OCI-LY3 (cell line): ENCODE data around the gene MAP1LC3C.

Experiments used
- H2AFZ ChIP-seq: fragments of 200-600, 300-600 bp; shearing (Covaris generic); 2 replicates; pipeline ENCODE4 v1.6.0; 2014; ENCODE audit warnings: antibody characterized with exemption, low read depth, low read length
- H3K27ac ChIP-seq: fragments of 200-600, 300-600 bp; sonication (generic); 2 replicates; pipeline ENCODE4 v1.5.1; 2014; ENCODE audit warnings: mild to moderate bottlenecking, low read length, moderate library complexity, mixed read lengths
- H3K27me3 ChIP-seq: fragments of 200-600, 300-600 bp; sonication (generic); 2 replicates; pipeline ENCODE4 v1.6.1; 2014; ENCODE audit warnings: low read depth, low read length, mixed read lengths
- H3K36me3 ChIP-seq: fragments of 200-600, 300-600 bp; sonication (generic); replicated peaks from 2 replicates; pipeline ENCODE3; 2014; ENCODE audit warnings: low read depth, low read length, mixed read lengths
- H3K4me1 ChIP-seq: fragments of 300-600, 200-600 bp; sonication (generic); 2 replicates; pipeline ENCODE4 v1.6.1; 2014; ENCODE audit warnings: low read length, mixed read lengths
- H3K4me2 ChIP-seq: fragments of 200-600, 300-600 bp; sonication (generic); 2 replicates; pipeline ENCODE4 v1.6.1; 2014; ENCODE audit warnings: low read length, mixed read lengths
- H3K4me3 ChIP-seq: fragments of 300-600, 200-600 bp; sonication (generic); 2 replicates; pipeline ENCODE4 v1.5.1; 2014; ENCODE audit warnings: antibody characterized with exemption, mild to moderate bottlenecking, low read length, moderate library complexity
- H3K79me2 ChIP-seq: fragments of 300-600, 200-600 bp; shearing (Covaris generic); 2 replicates; pipeline ENCODE4 v1.6.1; 2014; ENCODE audit warnings: mild to moderate bottlenecking, low read length, mixed read lengths
- H3K9ac ChIP-seq: fragments of 300-600, 200-600 bp; shearing (Covaris generic); 2 replicates; pipeline ENCODE4 v1.6.0; 2014; ENCODE audit warnings: mild to moderate bottlenecking, low read length, moderate library complexity
- H3K9me3 ChIP-seq: fragments of 200-600, 300-600 bp; shearing (Covaris generic); 2 replicates; pipeline ENCODE4 v1.6.1; 2014; ENCODE audit warnings: low read length, mixed read lengths; ENCODE audit not compliant: insufficient read depth
- H4K20me1 ChIP-seq: fragments of 200-600, 300-600 bp; sonication (generic); 2 replicates; pipeline ENCODE4 v1.6.1; 2016; ENCODE audit warnings: low read length, mixed read lengths; ENCODE audit not compliant: insufficient read depth
- EZH2phosphoT487 ChIP-seq: fragments of 200-600 bp; shearing (Covaris generic); IDR thresholded peaks from 2 replicates; pipeline ENCODE4 v1.6.1; 2018; ENCODE audit warnings: antibody characterized with exemption, mixed run types, low read depth
- TF ChIP-seq, protein P1 (sequence below): fragments of 200-600, 300-600 bp; sonication (generic); IDR thresholded peaks from 2 replicates; pipeline ENCODE4 v1.5.1; 2014; ENCODE audit warnings: antibody characterized with exemption, low read length, low read depth

Gene MAP1LC3C

DNA sequence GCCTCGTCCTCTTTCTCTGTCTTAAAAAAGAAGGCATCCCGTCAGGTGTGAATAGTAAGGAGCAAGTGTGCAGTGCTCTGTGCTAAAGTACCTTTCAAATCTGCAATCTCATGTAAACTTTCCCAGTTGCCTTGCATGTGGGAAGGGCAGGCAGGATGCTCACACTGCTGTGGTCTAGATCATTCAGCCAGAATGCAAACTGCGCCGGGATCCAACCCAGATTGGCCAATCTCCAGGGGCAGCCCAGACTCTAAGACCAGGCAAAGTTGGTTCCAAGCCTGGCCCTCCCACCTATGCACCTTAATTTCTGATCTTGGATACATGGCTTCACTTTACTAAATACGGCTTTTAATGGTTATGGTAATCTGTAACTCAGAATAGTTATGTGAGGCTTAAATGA lies 3.2 kb upstream of the MAP1LC3C start:
- H3K27ac ChIP-seq, result no peak overlapping the region
- H3K36me3 ChIP-seq, result no peaks in the 10 kb centered on the region
- H3K4me2 ChIP-seq, result no peak overlapping the region
- no peaks in the 10 kb centered on the region for H3K9me3 ChIP-seq
- no peak overlapping the region for H3K9ac ChIP-seq
- no peaks in the 10 kb centered on the region for H4K20me1 ChIP-seq
- no peak overlapping the region for H3K4me3 ChIP-seq
- no peaks in the 10 kb centered on the region for H3K79me2 ChIP-seq
- TF ChIP-seq, protein P1, sequence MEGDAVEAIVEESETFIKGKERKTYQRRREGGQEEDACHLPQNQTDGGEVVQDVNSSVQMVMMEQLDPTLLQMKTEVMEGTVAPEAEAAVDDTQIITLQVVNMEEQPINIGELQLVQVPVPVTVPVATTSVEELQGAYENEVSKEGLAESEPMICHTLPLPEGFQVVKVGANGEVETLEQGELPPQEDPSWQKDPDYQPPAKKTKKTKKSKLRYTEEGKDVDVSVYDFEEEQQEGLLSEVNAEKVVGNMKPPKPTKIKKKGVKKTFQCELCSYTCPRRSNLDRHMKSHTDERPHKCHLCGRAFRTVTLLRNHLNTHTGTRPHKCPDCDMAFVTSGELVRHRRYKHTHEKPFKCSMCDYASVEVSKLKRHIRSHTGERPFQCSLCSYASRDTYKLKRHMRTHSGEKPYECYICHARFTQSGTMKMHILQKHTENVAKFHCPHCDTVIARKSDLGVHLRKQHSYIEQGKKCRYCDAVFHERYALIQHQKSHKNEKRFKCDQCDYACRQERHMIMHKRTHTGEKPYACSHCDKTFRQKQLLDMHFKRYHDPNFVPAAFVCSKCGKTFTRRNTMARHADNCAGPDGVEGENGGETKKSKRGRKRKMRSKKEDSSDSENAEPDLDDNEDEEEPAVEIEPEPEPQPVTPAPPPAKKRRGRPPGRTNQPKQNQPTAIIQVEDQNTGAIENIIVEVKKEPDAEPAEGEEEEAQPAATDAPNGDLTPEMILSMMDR, result no peak
- no peak for TF ChIP-seq EZH2phosphoT487
- no peaks in the 10 kb centered on the region for H3K4me1 ChIP-seq
- no peak overlapping the region for H2AFZ ChIP-seq
- H3K27me3 ChIP-seq, result 0 out of 2 replicates have a peak, but pooled peaks cover 4% of the 10 kb centered on the region

DNA sequence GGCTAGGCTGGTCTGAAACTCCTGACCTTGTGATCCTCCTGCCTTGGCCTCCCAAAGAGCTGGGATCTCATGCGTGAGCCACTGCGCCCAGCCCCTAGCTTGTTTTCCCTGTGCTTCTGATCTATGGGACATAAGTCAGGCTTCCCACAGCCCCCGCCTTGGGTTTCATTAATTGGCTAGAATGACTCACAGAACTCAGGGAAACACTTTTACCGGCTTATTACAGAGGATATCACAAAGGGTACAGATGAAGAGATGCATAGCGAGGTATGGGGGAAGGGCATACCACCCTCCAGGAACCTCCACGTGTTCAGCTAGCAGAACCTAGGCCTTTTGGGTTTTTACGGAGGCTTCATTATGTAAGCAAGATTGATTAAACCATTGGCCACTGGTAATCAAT lies 1.5 kb upstream of the MAP1LC3C start:
- Histone ChIP-seq H3K4me3 (no peak overlapping the region), H3K9me3 (no peaks in the 10 kb centered on the region), H3K9ac (no peak overlapping the region), H3K4me2 (no peak overlapping the region), H2AFZ (no peak overlapping the region), H3K79me2 (no peaks in the 10 kb centered on the region), H3K27me3 (no peaks in the 10 kb centered on the region), H3K36me3 (no peaks in the 10 kb centered on the region), H4K20me1 (no peaks in the 10 kb centered on the region), H3K27ac (no peak overlapping the region), H3K4me1 (no peaks in the 10 kb centered on the region)
- TF ChIP-seq EZH2phosphoT487, result no peak
- TF ChIP-seq, protein P1, result no peak

DNA sequence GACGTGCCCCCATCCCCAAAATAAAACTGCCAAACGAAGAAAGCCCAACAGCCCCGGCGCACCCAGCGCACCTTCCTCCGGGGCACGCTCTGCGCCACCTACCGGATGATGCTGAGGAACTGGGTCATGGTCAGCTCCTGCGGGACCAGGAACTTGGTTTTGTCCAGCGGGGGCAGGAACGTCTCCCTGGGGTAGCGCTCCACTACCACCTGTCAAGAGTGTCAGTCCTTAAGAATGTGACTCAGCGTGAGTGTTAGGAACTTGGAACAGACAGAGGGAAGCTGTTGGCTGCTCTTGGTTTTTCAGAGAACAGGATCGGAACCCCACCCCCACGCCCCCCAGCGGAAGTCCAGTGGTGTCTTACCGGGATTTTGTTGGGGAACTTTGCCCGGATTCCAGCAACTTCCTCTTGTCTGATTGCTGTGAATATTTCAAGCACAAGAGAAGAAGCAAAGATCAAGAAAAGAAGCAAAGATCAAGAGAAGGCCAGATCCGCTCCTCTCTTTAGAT lies 431 bp downstream of the MAP1LC3C start:
- H3K9me3 ChIP-seq, result no peaks in the 10 kb centered on the region
- H4K20me1 ChIP-seq, result no peaks in the 10 kb centered on the region
- H3K4me3 ChIP-seq, result peak overlapping the region; percentile 73
- peak overlapping the region; percentile 84 for H2AFZ ChIP-seq
- TF ChIP-seq, protein P1, result peak; percentile 94
- TF ChIP-seq EZH2phosphoT487, result no peak
- H3K36me3 ChIP-seq, result no peaks in the 10 kb centered on the region
- no peaks in the 10 kb centered on the region for H3K79me2 ChIP-seq
- no peaks in the 10 kb centered on the region for H3K27me3 ChIP-seq
- H3K4me1 ChIP-seq, result no peaks in the 10 kb centered on the region
- peak overlapping the region; percentile 73 for H3K4me2 ChIP-seq
- H3K9ac ChIP-seq, result no peak overlapping the region
- no peak overlapping the region for H3K27ac ChIP-seq

DNA sequence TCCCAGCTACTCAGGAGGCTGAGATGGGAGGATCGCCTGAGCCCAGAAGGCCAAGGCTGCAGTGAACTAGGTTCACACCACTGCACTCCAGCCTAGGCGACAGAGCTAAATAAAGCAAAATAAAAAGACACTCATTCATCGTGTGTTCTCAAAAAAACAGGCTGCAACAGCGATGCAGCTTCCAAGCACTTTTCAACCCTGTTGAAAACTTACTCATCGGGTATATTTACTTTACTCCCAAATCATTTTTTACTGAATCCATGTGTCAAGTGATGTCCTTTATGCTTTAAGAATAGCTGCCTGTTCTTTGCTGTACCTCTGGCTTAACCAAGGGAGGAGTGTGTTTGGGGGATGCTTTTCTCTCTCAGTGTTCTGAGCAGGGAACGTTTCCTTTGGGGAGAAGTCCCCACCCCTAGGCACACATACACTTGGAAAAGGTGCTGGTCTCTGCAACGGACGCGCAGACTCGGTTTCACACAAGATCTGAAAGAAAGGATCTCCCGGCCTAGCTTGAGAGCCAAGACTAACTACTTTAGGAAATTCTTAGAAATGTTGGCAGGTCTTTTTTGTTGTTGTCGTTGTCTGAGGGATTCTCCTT lies 1.4 kb downstream of the MAP1LC3C start:
- no peaks in the 10 kb centered on the region for H3K36me3 ChIP-seq
- no peaks in the 10 kb centered on the region for H3K9me3 ChIP-seq
- H3K27ac ChIP-seq, result no peak overlapping the region
- no peaks in the 10 kb centered on the region for H3K79me2 ChIP-seq
- no peak for TF ChIP-seq EZH2phosphoT487
- TF ChIP-seq, protein P1, result no peak
- H3K4me2 ChIP-seq, result no peak overlapping the region
- no peak overlapping the region for H3K9ac ChIP-seq
- no peaks in the 10 kb centered on the region for H4K20me1 ChIP-seq
- H3K4me3 ChIP-seq, result no peak overlapping the region
- no peaks in the 10 kb centered on the region for H3K4me1 ChIP-seq
- no peaks in the 10 kb centered on the region for H3K27me3 ChIP-seq
- H2AFZ ChIP-seq, result no peak overlapping the region
